RWPE2 (cell line): ENCODE results near the gene CCDC32.

Experiments
- ATAC-seq: fragments of 200-7000 bp; cut with Tn5 transposase; 3 replicates; pipeline ENCODE4 v1.9.1; 2021; ENCODE audit warnings: low read depth
- DNase-seq: peaks from one replicate; pipeline ENCODE4 v3.0.0-alpha.2; 2020; ENCODE audit warnings: low spot score
- H3K27ac ChIP-seq: fragments of 450-650 bp; 2 replicates; pipeline ENCODE4 v1.5.1; 2017; ENCODE audit warnings: mild to moderate bottlenecking; ENCODE audit not compliant: poor library complexity, severe bottlenecking
- H3K27me3 ChIP-seq: fragments of 250-450 bp; sonication (Bioruptor Pico); 2 replicates; pipeline ENCODE4 v1.5.1; 2021; ENCODE audit warnings: mild to moderate bottlenecking, moderate library complexity; ENCODE audit not compliant: insufficient read depth, poor library complexity, severe bottlenecking
- H3K36me3 ChIP-seq: fragments of 250-450 bp; sonication (Bioruptor Pico); 2 replicates; pipeline ENCODE4 v1.5.1; 2020; ENCODE audit warnings: low read depth, mild to moderate bottlenecking, moderate library complexity
- H3K4me1 ChIP-seq: fragments of 250-450 bp; sonication (Bioruptor Pico); 2 replicates; pipeline ENCODE4 v1.5.1; 2021; ENCODE audit warnings: mild to moderate bottlenecking, moderate library complexity; ENCODE audit not compliant: insufficient read depth, poor library complexity, severe bottlenecking
- H3K4me3 ChIP-seq: fragments of 250-450 bp; sonication (Bioruptor Pico); 2 replicates; pipeline ENCODE4 v1.5.1; 2021; ENCODE audit warnings: mild to moderate bottlenecking, moderate library complexity; ENCODE audit not compliant: severe bottlenecking
- H3K9me3 ChIP-seq: fragments of 250-450 bp; sonication (Bioruptor Pico); 2 replicates; pipeline ENCODE4 v1.5.1; 2021; ENCODE audit warnings: mild to moderate bottlenecking, moderate library complexity; ENCODE audit not compliant: severe bottlenecking
- TF ChIP-seq, protein P1 (sequence below): fragments of 450-650 bp; IDR thresholded peaks from one replicate; pipeline ENCODE4 v1.5.1; 2017; ENCODE audit warnings: mild to moderate bottlenecking, moderate library complexity; ENCODE audit not compliant: poor library complexity, severe bottlenecking

Gene CCDC32

DNA sequence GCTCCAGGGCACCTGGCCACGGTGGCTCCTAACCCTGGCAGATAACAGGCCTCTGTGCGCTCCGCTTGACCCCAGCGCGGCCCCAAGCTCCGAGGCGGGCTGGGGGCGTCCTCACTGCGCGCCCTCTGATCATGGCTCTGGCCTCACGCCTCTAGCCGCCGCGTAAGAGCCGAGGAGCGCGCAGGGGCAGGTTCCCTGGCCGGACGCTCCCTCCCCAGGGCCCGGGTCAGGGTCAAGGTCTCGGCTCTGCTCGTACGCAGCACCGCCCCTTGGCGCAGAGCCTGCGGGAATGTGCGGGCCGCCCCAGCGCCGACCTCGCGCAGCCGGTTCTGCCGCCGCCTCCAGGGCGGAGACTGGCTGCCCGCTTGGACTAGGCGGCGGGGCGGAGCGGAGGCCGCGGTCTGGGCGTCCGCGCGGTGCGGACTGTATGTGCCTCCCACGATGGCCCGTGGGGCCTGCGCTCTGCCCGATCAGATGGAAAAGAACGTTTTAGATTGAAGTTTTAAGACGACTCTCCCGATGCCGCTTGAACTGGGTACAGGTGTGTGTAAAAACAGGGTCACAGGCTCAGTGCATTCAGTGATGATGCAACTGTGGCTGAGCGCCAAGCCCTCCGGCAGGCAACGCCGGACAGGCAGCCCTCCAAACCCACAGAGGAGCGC is 53.2 kb downstream of the CCDC32 start:
- Histone ChIP-seq H3K4me3 (peak overlapping the region; percentile 21), H3K27ac (no peak overlapping the region), H3K36me3 (no peaks in the 10 kb centered on the region), H3K9me3 (no peaks in the 10 kb centered on the region), H3K27me3 (no peaks in the 10 kb centered on the region), H3K4me1 (peaks cover 4% of the 10 kb centered on the region)
- TF ChIP-seq, protein P1, sequence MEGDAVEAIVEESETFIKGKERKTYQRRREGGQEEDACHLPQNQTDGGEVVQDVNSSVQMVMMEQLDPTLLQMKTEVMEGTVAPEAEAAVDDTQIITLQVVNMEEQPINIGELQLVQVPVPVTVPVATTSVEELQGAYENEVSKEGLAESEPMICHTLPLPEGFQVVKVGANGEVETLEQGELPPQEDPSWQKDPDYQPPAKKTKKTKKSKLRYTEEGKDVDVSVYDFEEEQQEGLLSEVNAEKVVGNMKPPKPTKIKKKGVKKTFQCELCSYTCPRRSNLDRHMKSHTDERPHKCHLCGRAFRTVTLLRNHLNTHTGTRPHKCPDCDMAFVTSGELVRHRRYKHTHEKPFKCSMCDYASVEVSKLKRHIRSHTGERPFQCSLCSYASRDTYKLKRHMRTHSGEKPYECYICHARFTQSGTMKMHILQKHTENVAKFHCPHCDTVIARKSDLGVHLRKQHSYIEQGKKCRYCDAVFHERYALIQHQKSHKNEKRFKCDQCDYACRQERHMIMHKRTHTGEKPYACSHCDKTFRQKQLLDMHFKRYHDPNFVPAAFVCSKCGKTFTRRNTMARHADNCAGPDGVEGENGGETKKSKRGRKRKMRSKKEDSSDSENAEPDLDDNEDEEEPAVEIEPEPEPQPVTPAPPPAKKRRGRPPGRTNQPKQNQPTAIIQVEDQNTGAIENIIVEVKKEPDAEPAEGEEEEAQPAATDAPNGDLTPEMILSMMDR: no peak
- DNase-seq: no peak
- peak; percentile 80 for ATAC-seq

DNA sequence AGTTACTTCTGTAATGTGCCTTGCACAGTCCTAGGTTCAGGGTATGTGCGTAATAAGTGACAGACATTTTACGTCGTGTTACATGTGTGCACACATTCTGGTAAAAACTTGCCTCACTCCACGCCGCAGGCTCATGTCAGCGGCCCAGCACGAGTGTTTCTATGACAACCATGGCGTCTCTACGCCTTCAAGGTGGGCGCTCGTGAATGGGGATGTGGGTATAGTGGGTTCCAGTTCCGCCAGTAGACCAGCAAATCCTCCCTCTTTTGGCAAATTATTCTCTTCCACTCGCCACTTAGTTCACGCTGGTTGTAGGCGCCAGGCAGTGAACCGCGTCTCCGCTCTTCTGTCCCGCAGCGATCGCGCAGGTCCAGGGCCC is 53.8 kb downstream of the CCDC32 start:
- TF ChIP-seq, protein P1: no peak
- no peak for DNase-seq
- Histone ChIP-seq H3K9me3 (no peaks in the 10 kb centered on the region), H3K4me1 (peaks cover 4% of the 10 kb centered on the region), H3K27ac (no peak overlapping the region), H3K4me3 (peak overlapping the region; percentile 21), H3K27me3 (no peaks in the 10 kb centered on the region), H3K36me3 (no peaks in the 10 kb centered on the region)
- ATAC-seq: no peak

DNA sequence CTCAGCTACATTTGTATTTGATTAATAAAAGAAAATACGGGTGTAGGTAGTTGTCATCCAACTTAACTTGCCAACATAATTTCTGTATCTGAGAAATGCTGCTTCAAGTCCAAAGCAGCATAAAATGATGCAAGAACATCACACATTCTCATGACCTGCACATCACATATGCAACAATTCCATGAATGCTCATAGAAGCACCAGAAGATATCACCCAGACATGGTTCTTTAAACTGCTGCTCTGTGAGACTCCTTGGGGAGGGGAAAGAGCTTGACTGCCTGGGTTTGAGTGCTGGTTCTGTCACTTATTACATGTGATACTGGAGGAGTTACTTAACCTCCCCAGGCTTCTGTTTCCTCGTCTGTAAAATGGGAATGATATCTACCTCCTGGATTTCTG is 54.6 kb downstream of the CCDC32 start:
- Histone ChIP-seq H3K4me1 (peaks cover 4% of the 10 kb centered on the region), H3K9me3 (no peaks in the 10 kb centered on the region), H3K27ac (no peak overlapping the region), H3K36me3 (no peaks in the 10 kb centered on the region), H3K4me3 (no peak overlapping the region), H3K27me3 (no peaks in the 10 kb centered on the region)
- TF ChIP-seq, protein P1: no peak
- ATAC-seq: no peak
- DNase-seq: no peak

DNA sequence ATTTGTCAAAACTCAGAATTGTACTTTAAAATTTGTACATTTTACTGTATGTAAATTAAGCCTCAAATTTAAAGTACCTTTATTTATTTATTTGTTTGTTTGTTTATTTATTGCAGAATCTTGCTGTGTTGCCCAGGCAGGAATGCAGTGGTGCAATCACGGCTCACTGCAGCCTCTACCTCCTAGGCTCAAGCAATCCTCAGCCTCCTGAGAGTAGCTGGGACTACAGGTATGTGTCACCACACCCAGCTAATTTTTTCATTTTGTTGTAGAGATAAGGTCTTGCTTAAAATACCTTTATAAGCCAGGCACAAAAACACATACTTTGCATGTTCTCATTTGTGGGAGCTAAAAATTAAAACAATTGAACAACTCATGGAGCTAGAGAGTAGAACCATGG is 56.6 kb downstream of the CCDC32 start:
- DNase-seq: no peak
- Histone ChIP-seq H3K27ac (no peak overlapping the region), H3K4me3 (no peak overlapping the region), H3K27me3 (no peaks in the 10 kb centered on the region), H3K4me1 (peaks cover 4% of the 10 kb centered on the region), H3K9me3 (no peaks in the 10 kb centered on the region), H3K36me3 (no peaks in the 10 kb centered on the region)
- TF ChIP-seq, protein P1: no peak
- no peak for ATAC-seq

- no peak overlapping the region for H3K27ac ChIP-seq
- H3K4me3 ChIP-seq: no peak overlapping the region
- H3K9me3 ChIP-seq: no peaks in the 10 kb centered on the region
- H3K36me3 ChIP-seq: no peaks in the 10 kb centered on the region
- TF ChIP-seq, protein P1: peak; percentile 98
- DNase-seq (peak; percentile 82), ATAC-seq (peak; percentile 85)
- no peaks in the 10 kb centered on the region for H3K27me3 ChIP-seq
- H3K4me1 ChIP-seq: peaks cover 2% of the 10 kb centered on the region
These were observed 57.8 kb downstream of the CCDC32 start for GRCh38 chr15:40506964-40507571.
